NB4 (cell line): ENCODE measurements around the gene RPS10.

Source experiments
- POLR2A ChIP-seq: IDR thresholded peaks from 2 replicates; pipeline ENCODE4 v1.6.1; 2011; ENCODE audit warnings: mild to moderate bottlenecking; ENCODE audit not compliant: insufficient read length; ENCODE audit errors: extremely low read depth
- TF ChIP-seq, protein P1 (sequence below): IDR thresholded peaks from one replicate; pipeline ENCODE4 v1.5.1; 2012; ENCODE audit warnings: low read depth, low read length

DNA sequence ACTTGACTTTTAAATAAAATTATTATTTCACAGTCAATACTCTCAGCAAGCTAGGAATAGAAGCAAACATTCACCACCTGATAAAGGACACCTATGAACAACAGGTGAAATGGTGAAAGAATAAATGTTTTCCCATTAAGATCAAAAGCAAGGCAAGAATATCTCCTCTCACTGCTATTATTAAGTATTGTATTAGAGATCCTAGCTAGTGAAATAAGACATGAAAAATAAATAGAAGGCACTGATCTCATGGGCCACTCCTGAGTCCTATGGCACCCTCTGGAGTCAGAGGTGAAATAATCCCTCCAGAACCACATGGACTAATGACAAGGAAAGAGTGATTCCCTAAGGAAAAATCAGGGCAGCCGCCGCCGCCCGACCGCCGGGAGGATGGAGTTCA lies 29.4 kb downstream of the RPS10 start:
- TF ChIP-seq, protein P1, sequence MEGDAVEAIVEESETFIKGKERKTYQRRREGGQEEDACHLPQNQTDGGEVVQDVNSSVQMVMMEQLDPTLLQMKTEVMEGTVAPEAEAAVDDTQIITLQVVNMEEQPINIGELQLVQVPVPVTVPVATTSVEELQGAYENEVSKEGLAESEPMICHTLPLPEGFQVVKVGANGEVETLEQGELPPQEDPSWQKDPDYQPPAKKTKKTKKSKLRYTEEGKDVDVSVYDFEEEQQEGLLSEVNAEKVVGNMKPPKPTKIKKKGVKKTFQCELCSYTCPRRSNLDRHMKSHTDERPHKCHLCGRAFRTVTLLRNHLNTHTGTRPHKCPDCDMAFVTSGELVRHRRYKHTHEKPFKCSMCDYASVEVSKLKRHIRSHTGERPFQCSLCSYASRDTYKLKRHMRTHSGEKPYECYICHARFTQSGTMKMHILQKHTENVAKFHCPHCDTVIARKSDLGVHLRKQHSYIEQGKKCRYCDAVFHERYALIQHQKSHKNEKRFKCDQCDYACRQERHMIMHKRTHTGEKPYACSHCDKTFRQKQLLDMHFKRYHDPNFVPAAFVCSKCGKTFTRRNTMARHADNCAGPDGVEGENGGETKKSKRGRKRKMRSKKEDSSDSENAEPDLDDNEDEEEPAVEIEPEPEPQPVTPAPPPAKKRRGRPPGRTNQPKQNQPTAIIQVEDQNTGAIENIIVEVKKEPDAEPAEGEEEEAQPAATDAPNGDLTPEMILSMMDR: no peak
- no peak for TF ChIP-seq POLR2A
